OCI-LY3 (cell line): ENCODE results near the gene SH2D3C.

ENCODE experiments used
- H2AFZ ChIP-seq: fragments of 200-600, 300-600 bp; shearing (Covaris generic); 2 replicates; pipeline ENCODE4 v1.6.0; 2014; ENCODE audit warnings: antibody characterized with exemption, low read depth, low read length
- H3K27ac ChIP-seq: fragments of 200-600, 300-600 bp; sonication (generic); 2 replicates; pipeline ENCODE4 v1.5.1; 2014; ENCODE audit warnings: mild to moderate bottlenecking, low read length, moderate library complexity, mixed read lengths
- H3K27me3 ChIP-seq: fragments of 200-600, 300-600 bp; sonication (generic); 2 replicates; pipeline ENCODE4 v1.6.1; 2014; ENCODE audit warnings: low read depth, low read length, mixed read lengths
- H3K36me3 ChIP-seq: fragments of 200-600, 300-600 bp; sonication (generic); replicated peaks from 2 replicates; pipeline ENCODE3; 2014; ENCODE audit warnings: low read depth, low read length, mixed read lengths
- H3K4me1 ChIP-seq: fragments of 300-600, 200-600 bp; sonication (generic); 2 replicates; pipeline ENCODE4 v1.6.1; 2014; ENCODE audit warnings: low read length, mixed read lengths
- H3K4me2 ChIP-seq: fragments of 200-600, 300-600 bp; sonication (generic); 2 replicates; pipeline ENCODE4 v1.6.1; 2014; ENCODE audit warnings: low read length, mixed read lengths
- H3K4me3 ChIP-seq: fragments of 300-600, 200-600 bp; sonication (generic); 2 replicates; pipeline ENCODE4 v1.5.1; 2014; ENCODE audit warnings: antibody characterized with exemption, mild to moderate bottlenecking, low read length, moderate library complexity
- H3K79me2 ChIP-seq: fragments of 300-600, 200-600 bp; shearing (Covaris generic); 2 replicates; pipeline ENCODE4 v1.6.1; 2014; ENCODE audit warnings: mild to moderate bottlenecking, low read length, mixed read lengths
- H3K9ac ChIP-seq: fragments of 300-600, 200-600 bp; shearing (Covaris generic); 2 replicates; pipeline ENCODE4 v1.6.0; 2014; ENCODE audit warnings: mild to moderate bottlenecking, low read length, moderate library complexity
- H3K9me3 ChIP-seq: fragments of 200-600, 300-600 bp; shearing (Covaris generic); 2 replicates; pipeline ENCODE4 v1.6.1; 2014; ENCODE audit warnings: low read length, mixed read lengths; ENCODE audit not compliant: insufficient read depth
- H4K20me1 ChIP-seq: fragments of 200-600, 300-600 bp; sonication (generic); 2 replicates; pipeline ENCODE4 v1.6.1; 2016; ENCODE audit warnings: low read length, mixed read lengths; ENCODE audit not compliant: insufficient read depth
- CTCF ChIP-seq: fragments of 200-600, 300-600 bp; sonication (generic); IDR thresholded peaks from 2 replicates; pipeline ENCODE4 v1.5.1; 2014; ENCODE audit warnings: antibody characterized with exemption, low read length, low read depth
- EZH2phosphoT487 ChIP-seq: fragments of 200-600 bp; shearing (Covaris generic); IDR thresholded peaks from 2 replicates; pipeline ENCODE4 v1.6.1; 2018; ENCODE audit warnings: antibody characterized with exemption, mixed run types, low read depth

SH2D3C gene

GRCh38 chr9:127693143-127693542 lies 85.3 kb downstream of the SH2D3C start:
- H3K27ac ChIP-seq = no peak overlapping the region
- H3K4me2 ChIP-seq = no peak overlapping the region
- TF ChIP-seq EZH2phosphoT487 = no peak
- TF ChIP-seq CTCF = no peak
- no peaks in the 10 kb centered on the region for H4K20me1 ChIP-seq
- no peak overlapping the region for H3K4me3 ChIP-seq
- H3K36me3 ChIP-seq = no peaks in the 10 kb centered on the region
- no peaks in the 10 kb centered on the region for H3K27me3 ChIP-seq
- H3K4me1 ChIP-seq = no peaks in the 10 kb centered on the region
- no peak overlapping the region for H2AFZ ChIP-seq
- H3K9me3 ChIP-seq = no peaks in the 10 kb centered on the region
- H3K9ac ChIP-seq = no peak overlapping the region
- no peaks in the 10 kb centered on the region for H3K79me2 ChIP-seq

- Histone ChIP-seq H3K27ac (no peak overlapping the region), H3K4me1 (no peaks in the 10 kb centered on the region), H2AFZ (no peak overlapping the region), H3K9ac (no peak overlapping the region), H3K9me3 (no peaks in the 10 kb centered on the region), H3K36me3 (no peaks in the 10 kb centered on the region), H3K79me2 (no peaks in the 10 kb centered on the region), H3K4me3 (no peak overlapping the region), H3K27me3 (no peaks in the 10 kb centered on the region), H4K20me1 (no peaks in the 10 kb centered on the region), H3K4me2 (no peak overlapping the region)
- no peak for TF ChIP-seq CTCF
- no peak for TF ChIP-seq EZH2phosphoT487
These were observed 86.4 kb downstream of the SH2D3C start for GRCh38 chr9:127692071-127692470.

- no peak overlapping the region for H2AFZ ChIP-seq
- no peaks in the 10 kb centered on the region for H3K4me1 ChIP-seq
- no peak for TF ChIP-seq CTCF
- H3K4me3 ChIP-seq = no peak overlapping the region
- no peaks in the 10 kb centered on the region for H3K9me3 ChIP-seq
- H3K36me3 ChIP-seq = no peaks in the 10 kb centered on the region
- no peak overlapping the region for H3K9ac ChIP-seq
- no peaks in the 10 kb centered on the region for H3K27me3 ChIP-seq
- no peak overlapping the region for H3K27ac ChIP-seq
- H4K20me1 ChIP-seq = no peaks in the 10 kb centered on the region
- H3K4me2 ChIP-seq = no peak overlapping the region
- H3K79me2 ChIP-seq = no peaks in the 10 kb centered on the region
These were observed 87.7 kb downstream of the SH2D3C start for GRCh38 chr9:127690735-127691134.

- H3K27me3 ChIP-seq = no peaks in the 10 kb centered on the region
- H3K9me3 ChIP-seq = no peaks in the 10 kb centered on the region
- no peaks in the 10 kb centered on the region for H3K36me3 ChIP-seq
These were observed 89.0 kb downstream of the SH2D3C start for GRCh38 chr9:127689329-127690000.

More at GRCh38 chr9:127689329-127690000, 89.0 kb downstream of the SH2D3C start:
- no peak overlapping the region for H3K27ac ChIP-seq
- H3K79me2 ChIP-seq = no peaks in the 10 kb centered on the region
- H4K20me1 ChIP-seq = no peaks in the 10 kb centered on the region
- no peak overlapping the region for H2AFZ ChIP-seq
- no peaks in the 10 kb centered on the region for H3K4me1 ChIP-seq
- no peak overlapping the region for H3K9ac ChIP-seq
- H3K4me2 ChIP-seq = no peak overlapping the region
- no peak for TF ChIP-seq CTCF
- no peak for TF ChIP-seq EZH2phosphoT487
- H3K4me3 ChIP-seq = no peak overlapping the region
